ENCODE measurements around the gene FANCB. TPM values are rescaled to one million over a fixed set of nuclear protein-coding genes. Genes with fewer than 3 reads are reported as not detected.

The FANCB gene
- total RNA-seq, 2 experiments from 2014 or later = 1.5 to 1.6 TPM

DNA sequence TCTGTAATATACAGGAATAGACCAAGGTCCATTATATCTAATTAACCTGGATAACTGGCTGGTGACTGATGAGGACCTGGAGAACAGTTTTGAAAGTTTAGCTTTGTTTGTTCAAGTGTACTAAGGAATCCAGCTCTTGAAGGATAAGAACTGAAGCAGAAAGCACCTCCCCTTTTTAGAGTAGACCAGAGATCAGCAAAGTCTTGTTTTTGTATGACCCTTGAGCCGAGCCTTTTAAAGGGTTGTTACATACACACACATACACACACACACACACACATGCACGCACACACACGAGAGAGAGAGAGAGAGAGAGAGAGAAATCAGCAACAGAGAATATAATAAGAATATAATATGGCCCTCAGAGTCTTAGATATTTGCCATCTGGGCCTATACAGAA lies 13.4 kb upstream of the FANCB start:
- DNase-seq (no peak), ATAC-seq (ENCODE audit: poor library complexity) (no peak)
- H3K4me1 Mint-ChIP-seq (ENCODE audit: low read depth) = peaks cover 4% of the 10 kb centered on the region
- Histone ChIP-seq H3K27ac (ENCODE audit: low read depth in 1 of 2, low read length in 2 of 2) (no peak overlapping the region), H3K9me3 (ENCODE audit: control insufficient read depth in 1 of 2, insufficient read depth in 1 of 2, low read length in 2 of 2) (no peaks in the 10 kb centered on the region), H3K36me3 (ENCODE audit: insufficient read depth, low read length) (no peaks in the 10 kb centered on the region), H3K4me1 (ENCODE audit: insufficient read depth, low read length) (no peaks in the 10 kb centered on the region), H3K4me3 (ENCODE audit: low read length) (no peak overlapping the region), H3K27me3 (ENCODE audit: control insufficient read depth in 1 of 2, insufficient read depth in 2 of 2, low read length in 2 of 2) (no peaks in the 10 kb centered on the region)
- intact Hi-C loops (cut with DNase I, micrococcal nuclease) = no loop called here
- H3K36me3 Mint-ChIP-seq (ENCODE audit: low read depth) = no peaks in the 10 kb centered on the region
- no peak overlapping the region for H3K27ac Mint-ChIP-seq
- H3K4me3 Mint-ChIP-seq = no peak overlapping the region
- H3K27me3 Mint-ChIP-seq = no peaks in the 10 kb centered on the region
- POLR2A ChIA-PET = no interaction called here
- CTCF ChIA-PET = no interaction called here
- H3K9me3 Mint-ChIP-seq = no peaks in the 10 kb centered on the region
- TF ChIP-seq, protein P1, sequence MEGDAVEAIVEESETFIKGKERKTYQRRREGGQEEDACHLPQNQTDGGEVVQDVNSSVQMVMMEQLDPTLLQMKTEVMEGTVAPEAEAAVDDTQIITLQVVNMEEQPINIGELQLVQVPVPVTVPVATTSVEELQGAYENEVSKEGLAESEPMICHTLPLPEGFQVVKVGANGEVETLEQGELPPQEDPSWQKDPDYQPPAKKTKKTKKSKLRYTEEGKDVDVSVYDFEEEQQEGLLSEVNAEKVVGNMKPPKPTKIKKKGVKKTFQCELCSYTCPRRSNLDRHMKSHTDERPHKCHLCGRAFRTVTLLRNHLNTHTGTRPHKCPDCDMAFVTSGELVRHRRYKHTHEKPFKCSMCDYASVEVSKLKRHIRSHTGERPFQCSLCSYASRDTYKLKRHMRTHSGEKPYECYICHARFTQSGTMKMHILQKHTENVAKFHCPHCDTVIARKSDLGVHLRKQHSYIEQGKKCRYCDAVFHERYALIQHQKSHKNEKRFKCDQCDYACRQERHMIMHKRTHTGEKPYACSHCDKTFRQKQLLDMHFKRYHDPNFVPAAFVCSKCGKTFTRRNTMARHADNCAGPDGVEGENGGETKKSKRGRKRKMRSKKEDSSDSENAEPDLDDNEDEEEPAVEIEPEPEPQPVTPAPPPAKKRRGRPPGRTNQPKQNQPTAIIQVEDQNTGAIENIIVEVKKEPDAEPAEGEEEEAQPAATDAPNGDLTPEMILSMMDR (IDR thresholded peaks at IDR 0.05) = no peak

GRCh38 chrX:14884714-14885113 lies 11.8 kb upstream of the FANCB start:
- Histone ChIP-seq H3K9me3 (ENCODE audit: control insufficient read depth in 1 of 2, insufficient read depth in 1 of 2, low read length in 2 of 2) (no peaks in the 10 kb centered on the region), H3K27me3 (ENCODE audit: control insufficient read depth in 1 of 2, insufficient read depth in 2 of 2, low read length in 2 of 2) (no peaks in the 10 kb centered on the region), H3K4me3 (ENCODE audit: low read length) (no peak overlapping the region), H3K27ac (ENCODE audit: low read depth in 1 of 2, low read length in 2 of 2) (no peak overlapping the region), H3K36me3 (ENCODE audit: insufficient read depth, low read length) (no peaks in the 10 kb centered on the region), H3K4me1 (ENCODE audit: insufficient read depth, low read length) (no peaks in the 10 kb centered on the region)
- intact Hi-C loops (cut with DNase I, micrococcal nuclease) = no loop called here
- Mint-ChIP-seq H3K4me3 (no peak overlapping the region), H3K4me1 (ENCODE audit: low read depth) (peaks cover 4% of the 10 kb centered on the region), H3K27me3 (no peaks in the 10 kb centered on the region), H3K27ac (no peak overlapping the region), H3K36me3 (ENCODE audit: low read depth) (no peaks in the 10 kb centered on the region), H3K9me3 (no peaks in the 10 kb centered on the region)
- TF ChIP-seq, protein P1 (IDR thresholded peaks at IDR 0.05) = no peak
- no peak for ATAC-seq (ENCODE audit: poor library complexity)
- DNase-seq = no peak
- CTCF ChIA-PET = no interaction called here
- POLR2A ChIA-PET = no interaction called here

GRCh38 chrX:14883826-14884225 lies 11.0 kb upstream of the FANCB start:
- ChIA-PET POLR2A (no interaction called here), CTCF (no interaction called here)
- no peaks in the 10 kb centered on the region for H3K36me3 Mint-ChIP-seq (ENCODE audit: low read depth)
- TF ChIP-seq, protein P1 (IDR thresholded peaks at IDR 0.05) = no peak
- H3K4me3 Mint-ChIP-seq = no peak overlapping the region
- no peaks in the 10 kb centered on the region for H3K4me1 ChIP-seq (ENCODE audit: insufficient read depth, low read length)
- intact Hi-C loops (cut with DNase I, micrococcal nuclease) = no loop called here
- H3K4me3 ChIP-seq (ENCODE audit: low read length) = no peak overlapping the region
- peaks cover 9% of the 10 kb centered on the region for H3K4me1 Mint-ChIP-seq (ENCODE audit: low read depth)
- H3K36me3 ChIP-seq (ENCODE audit: insufficient read depth, low read length) = no peaks in the 10 kb centered on the region
- no peaks in the 10 kb centered on the region for H3K27me3 Mint-ChIP-seq
- no peak overlapping the region for H3K27ac Mint-ChIP-seq
- H3K27ac ChIP-seq (ENCODE audit: low read depth in 1 of 2, low read length in 2 of 2) = no peak overlapping the region
- ATAC-seq (ENCODE audit: poor library complexity) (no peak), DNase-seq (no peak)
- H3K27me3 ChIP-seq (ENCODE audit: control insufficient read depth in 1 of 2, insufficient read depth in 2 of 2, low read length in 2 of 2) = no peaks in the 10 kb centered on the region
- no peaks in the 10 kb centered on the region for H3K9me3 Mint-ChIP-seq
- no peaks in the 10 kb centered on the region for H3K9me3 ChIP-seq (ENCODE audit: control insufficient read depth in 1 of 2, insufficient read depth in 1 of 2, low read length in 2 of 2)
